Brain pericyte (primary cell): ENCODE measurements around the gene NOTCH2.

Source experiments
- DNase-seq: peaks from one replicate; pipeline ENCODE4 v3.0.0-alpha.2; 2012; ENCODE audit warnings: low read depth, low spot score

NOTCH2 gene

DNA sequence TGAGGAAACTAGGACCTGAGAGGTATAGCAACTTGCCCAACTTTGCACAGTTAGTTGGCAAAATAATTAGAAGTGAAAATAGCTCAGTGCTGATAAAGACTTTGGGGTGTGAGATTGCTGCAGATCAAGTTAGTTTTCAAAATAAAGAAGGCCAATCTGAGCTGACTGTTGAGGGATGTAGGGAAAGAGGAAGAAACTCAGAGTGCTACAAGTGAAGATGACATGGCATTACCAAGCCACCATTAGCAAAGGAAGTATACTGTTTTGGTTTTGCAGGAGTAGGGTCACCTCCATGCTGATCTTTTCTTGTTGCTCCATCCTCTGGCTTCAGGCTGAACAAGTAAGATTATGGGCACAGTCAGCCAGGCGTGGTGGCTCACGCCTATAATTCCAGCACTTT lies 94.5 kb downstream of the NOTCH2 start:
- DNase-seq = no peak

- no peak for DNase-seq
Measured at GRCh38 chr1:119974013-119974412, 95.4 kb downstream of the NOTCH2 start.

DNA sequence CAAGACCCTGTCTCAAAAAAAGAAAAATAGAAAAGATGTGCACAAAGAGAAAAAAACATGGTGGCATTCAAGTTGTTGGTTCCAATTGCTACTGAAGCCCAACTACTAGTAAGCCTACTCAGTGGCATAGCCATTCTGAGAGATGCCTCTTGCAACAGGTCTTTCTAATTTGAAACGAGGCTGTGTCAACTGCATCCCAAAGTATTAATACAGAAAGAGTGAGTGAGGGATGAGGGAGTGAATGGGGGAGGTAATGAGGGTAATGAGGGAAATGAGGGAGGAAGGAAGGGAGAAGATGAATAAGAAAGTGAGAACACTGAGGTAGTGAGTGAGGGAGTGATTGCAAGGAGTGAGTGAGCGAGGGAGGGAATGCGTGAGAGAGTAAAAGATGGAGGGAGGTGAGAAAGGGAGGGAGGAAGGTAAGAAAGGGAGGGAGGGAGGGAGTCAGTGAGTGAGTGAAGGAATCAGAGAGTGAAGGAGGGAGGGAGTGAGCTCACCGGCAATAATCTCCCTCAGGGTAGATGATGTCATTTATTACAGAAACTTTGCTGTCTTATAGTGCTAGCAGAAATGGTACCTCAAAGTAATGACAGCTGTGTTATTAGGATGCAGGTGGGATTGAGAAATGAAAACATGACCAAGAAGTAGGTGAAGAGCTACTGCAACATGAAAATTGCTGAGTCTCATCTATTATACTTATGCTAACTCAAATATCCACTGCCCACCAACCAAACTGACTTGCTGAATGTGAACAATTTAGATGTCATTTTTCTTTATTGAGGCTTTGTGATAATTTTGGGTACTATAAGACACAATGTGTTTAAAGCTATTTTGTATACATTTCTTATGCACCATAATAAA lies 97.5 kb downstream of the NOTCH2 start:
- DNase-seq = no peak

- no peak for DNase-seq
Measured at GRCh38 chr1:119968601-119969000, 100.9 kb downstream of the NOTCH2 start.

DNA sequence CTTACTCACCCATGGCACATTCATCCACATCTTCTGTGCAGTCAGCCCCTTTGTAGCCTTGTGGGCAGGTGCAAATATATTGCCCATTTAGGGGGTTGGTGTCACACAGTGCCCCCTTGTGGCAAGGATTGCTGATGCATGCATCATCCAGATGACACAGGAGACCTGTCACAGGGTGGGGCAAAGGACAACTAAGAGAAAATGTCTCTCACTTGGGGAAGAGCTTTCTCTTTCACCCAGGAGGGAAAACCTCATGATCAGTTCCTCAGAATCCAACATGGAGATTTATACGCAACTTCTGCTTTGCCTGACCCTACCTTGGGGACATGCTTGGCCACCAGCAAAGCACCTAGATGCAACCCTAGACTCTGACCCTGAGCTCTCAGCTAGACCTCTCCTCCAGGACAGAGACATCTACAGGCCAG lies 101.4 kb downstream of the NOTCH2 start:
- no peak for DNase-seq

- DNase-seq = no peak
Measured at GRCh38 chr1:119966681-119967080, 102.8 kb downstream of the NOTCH2 start.

DNA sequence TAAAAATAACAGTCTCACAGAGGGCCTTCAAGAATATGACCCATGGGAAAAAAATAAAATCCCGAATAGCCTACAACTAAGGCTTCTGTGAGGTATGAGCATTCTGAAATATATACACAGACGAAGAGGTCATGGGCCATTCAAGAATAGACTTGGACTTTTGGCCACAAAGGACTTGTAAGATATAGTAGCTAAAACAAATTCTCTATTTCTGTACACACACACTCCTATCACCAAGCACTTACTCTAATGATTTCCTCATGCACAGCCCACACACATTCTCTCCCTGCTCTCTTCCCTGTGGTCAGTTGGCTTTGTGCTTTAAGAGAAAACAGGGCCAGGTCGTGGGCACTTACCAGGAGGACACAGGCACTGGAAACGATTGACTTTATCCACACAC lies 103.4 kb downstream of the NOTCH2 start:
- DNase-seq = no peak

- peak; percentile 54 for DNase-seq
Measured at GRCh38 chr1:119964673-119965363, 104.6 kb downstream of the NOTCH2 start.

GRCh38 chr1:119962296-119962968 lies 107.0 kb downstream of the NOTCH2 start:
- DNase-seq = no peak

GRCh38 chr1:119960501-119960900 lies 109.0 kb downstream of the NOTCH2 start:
- DNase-seq = no peak

GRCh38 chr1:119959268-119960220 lies 109.9 kb downstream of the NOTCH2 start:
- DNase-seq = no peak

DNA sequence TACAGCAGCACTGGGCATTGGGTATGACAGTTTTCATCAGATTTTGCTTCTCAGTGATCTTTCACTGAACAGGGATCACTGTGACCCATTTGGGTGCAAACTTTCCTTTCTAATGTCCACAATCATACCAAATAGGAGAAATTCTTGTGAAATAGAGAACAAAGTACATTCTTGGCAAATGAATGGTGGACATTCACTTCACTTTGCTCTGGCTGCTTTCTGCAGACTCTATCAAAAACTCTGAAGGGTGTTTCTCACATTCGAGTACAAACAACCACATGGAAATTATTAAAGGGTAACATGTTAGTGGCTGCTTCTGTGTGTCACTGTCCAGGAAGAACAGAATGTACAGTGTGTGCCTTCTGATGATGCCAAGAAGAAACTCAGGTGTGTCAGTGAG lies 111.2 kb downstream of the NOTCH2 start:
- no peak for DNase-seq

GRCh38 chr1:119956306-119956705 lies 113.2 kb downstream of the NOTCH2 start:
- no peak for DNase-seq

GRCh38 chr1:119954476-119955422 lies 114.7 kb downstream of the NOTCH2 start:
- no peak for DNase-seq

DNA sequence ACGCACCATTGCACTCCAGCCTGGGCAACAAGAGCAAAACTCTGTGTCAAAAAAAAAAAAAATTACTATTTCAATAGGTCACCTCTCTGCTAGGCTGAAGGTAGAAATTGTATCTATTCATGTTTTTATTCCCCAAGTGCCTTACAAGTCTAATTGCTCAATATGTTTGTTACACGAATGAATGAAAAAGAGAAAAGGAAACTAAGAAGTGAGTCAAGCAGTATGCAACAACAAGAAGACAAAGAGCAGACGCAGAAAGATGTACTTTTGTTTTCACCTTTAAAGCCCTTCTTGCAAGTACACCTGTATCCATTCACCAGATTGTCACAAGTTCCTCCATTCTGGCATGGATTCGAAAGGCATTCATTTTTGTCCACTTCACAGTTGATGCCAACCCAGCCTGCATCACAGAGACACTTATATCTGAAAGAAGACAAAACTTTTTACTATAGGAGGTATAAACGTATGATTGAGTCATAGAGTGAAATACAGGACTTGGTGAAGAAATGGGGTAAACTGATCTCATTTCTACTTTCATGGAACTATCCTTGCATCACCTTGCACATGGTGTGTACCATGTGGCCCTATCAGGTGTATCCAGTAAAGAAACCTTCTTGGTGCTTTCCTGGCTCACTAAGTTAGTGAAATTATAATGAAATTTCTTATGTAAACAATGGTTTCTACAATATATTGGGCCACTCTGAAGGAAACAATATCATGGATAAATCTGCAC lies 116.0 kb downstream of the NOTCH2 start:
- DNase-seq = no peak

GRCh38 chr1:119952496-119952895 lies 117.0 kb downstream of the NOTCH2 start:
- no peak for DNase-seq

GRCh38 chr1:119948342-119949214 lies 120.9 kb downstream of the NOTCH2 start:
- DNase-seq = peak; percentile 27

DNA sequence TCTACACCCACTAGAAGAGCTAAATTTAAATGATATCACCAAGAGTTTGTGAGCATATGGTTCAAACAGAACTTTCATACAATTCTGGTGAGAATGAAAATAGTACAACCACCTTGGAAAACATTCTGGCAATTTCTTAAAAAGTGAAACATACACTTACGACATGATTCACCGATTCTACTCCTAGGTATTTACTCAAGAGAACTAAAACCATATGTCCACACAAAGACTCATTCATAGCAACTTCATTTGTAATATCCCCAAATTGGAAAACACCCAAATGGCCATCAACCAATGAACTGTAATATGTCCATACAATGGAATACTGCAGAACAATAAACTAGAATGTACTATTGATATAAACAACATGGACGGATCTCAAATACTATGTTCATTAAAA lies 122.0 kb downstream of the NOTCH2 start:
- DNase-seq = peak; percentile 44
